GM23248 (cell line): Measurements from ENCODE around the gene ASB17. TPM values are rescaled to one million over a fixed set of nuclear protein-coding genes. Genes with fewer than 3 reads are reported as not detected.
A peak's percentile ranks its signal among the peaks of the same experiment; 100 is the strongest.

Source experiments
- DNase-seq: peaks from one replicate; pipeline ENCODE4 v3.0.0-alpha.2; 2015
- H2AFZ ChIP-seq: fragments of 200-600 bp; sonication (generic); 2 replicates; pipeline ENCODE4 v1.6.1; 2016; ENCODE audit warnings: antibody characterized with exemption
- H3F3A ChIP-seq: fragments of 200-600 bp; sonication (generic); 2 replicates; pipeline ENCODE4 v1.6.1; 2016; ENCODE audit warnings: mild to moderate bottlenecking, antibody characterized with exemption, mixed run types; ENCODE audit not compliant: insufficient read depth
- H3K27ac ChIP-seq: fragments of 200-600 bp; sonication (generic); 2 replicates; pipeline ENCODE4 v1.5.1; 2016; ENCODE audit warnings: mild to moderate bottlenecking
- H3K27me3 ChIP-seq: fragments of 200-600 bp; sonication (generic); replicated peaks from 2 replicates; pipeline ENCODE4 v1.6.1; 2016; ENCODE audit warnings: mild to moderate bottlenecking; ENCODE audit not compliant: insufficient read depth
- H3K36me3 ChIP-seq: fragments of 200-600 bp; sonication (generic); 2 replicates; pipeline ENCODE4 v1.6.1; 2016; ENCODE audit warnings: low read depth, mild to moderate bottlenecking
- H3K4me1 ChIP-seq: fragments of 200-600 bp; sonication (generic); 2 replicates; pipeline ENCODE4 v1.6.1; 2016; ENCODE audit warnings: mild to moderate bottlenecking; ENCODE audit not compliant: insufficient read depth
- H3K4me2 ChIP-seq: fragments of 200-600 bp; sonication (generic); one replicate; pipeline ENCODE4 v1.6.1; 2016; ENCODE audit warnings: mild to moderate bottlenecking; ENCODE audit not compliant: unreplicated experiment
- H3K4me3 ChIP-seq: fragments of 200-600 bp; sonication (generic); 2 replicates; pipeline ENCODE4 v1.5.1; 2016; ENCODE audit warnings: mild to moderate bottlenecking
- H3K79me2 ChIP-seq: fragments of 200-600 bp; sonication (generic); 2 replicates; pipeline ENCODE4 v1.6.1; 2016; ENCODE audit warnings: mild to moderate bottlenecking; ENCODE audit not compliant: insufficient read depth
- H3K9ac ChIP-seq: fragments of 200-600 bp; sonication (generic); 2 replicates; pipeline ENCODE4 v1.6.1; 2016; ENCODE audit warnings: mild to moderate bottlenecking
- H3K9me2 ChIP-seq: fragments of 200-600 bp; sonication (generic); 2 replicates; pipeline ENCODE4 v1.6.1; 2016; ENCODE audit warnings: mixed run types, mild to moderate bottlenecking, moderate library complexity; ENCODE audit not compliant: insufficient read depth
- H3K9me3 ChIP-seq: fragments of 200-600 bp; sonication (generic); one replicate; pipeline ENCODE4 v1.6.1; 2017; ENCODE audit warnings: low read depth
- H4K20me1 ChIP-seq: fragments of 200-600 bp; sonication (generic); 2 replicates; pipeline ENCODE4 v1.6.0; 2016; ENCODE audit not compliant: insufficient read depth
- EZH2 ChIP-seq: fragments of 200-600 bp; sonication (generic); IDR thresholded peaks from 2 replicates; pipeline ENCODE4 v1.6.1; 2018; ENCODE audit warnings: antibody characterized with exemption, mild to moderate bottlenecking; ENCODE audit not compliant: insufficient read depth, poor library complexity, severe bottlenecking
- EZH2phosphoT487 ChIP-seq: fragments of 200-600 bp; sonication (generic); IDR thresholded peaks from 2 replicates; pipeline ENCODE4 v1.6.1; 2018; ENCODE audit warnings: antibody characterized with exemption, moderate library complexity, mild to moderate bottlenecking, low read depth; ENCODE audit not compliant: insufficient read depth
- WGBS, 2 experiments: methylation state at CpG; one replicate each; pipeline ENCODE4 v1.1.6; 2015 to 2017; ENCODE audit warnings: low lambda C conversion rate in 2 of 2, low coverage in 1 of 2; ENCODE audit errors: missing lambda C conversion rate in 2 of 2; 5-methylcytosine and 5-hydroxymethylcytosine counted together
- in situ Hi-C: fragments of 300-500 bp; cut with MboI; formaldehyde crosslinking; loops from 2 replicates; pipeline ENCODE4 v1.15.0; 2020
- polyA plus RNA-seq: library from polyadenylated mRNA; unstranded; fragments of >200 nt; fragmentation: Nextera tagmentation; extraction: Ambion mirVana; gene quantifications from 2 replicates; pipeline ENCODE4 v1.2.1, GENCODE V29; 2016
- total RNA-seq: library from RNA; depleted of rRNA; stranded (reverse); fragments of >200 nt; shearing (Covaris generic); gene quantifications from 2 replicates; pipeline ENCODE4 v1.2.3, GENCODE V29; 2014

Gene ASB17
- total and polyA plus RNA-seq, 2 experiments from 2014 or later, result not detected

- Histone ChIP-seq H3K4me2 (no peak overlapping the region), H3F3A (no peaks in the 10 kb centered on the region), H3K9me3 (no peaks in the 10 kb centered on the region), H3K27ac (no peak overlapping the region), H3K4me1 (no peaks in the 10 kb centered on the region), H2AFZ (no peak overlapping the region), H3K9ac (no peak overlapping the region), H3K27me3 (no peaks in the 10 kb centered on the region), H3K9me2 (no peaks in the 10 kb centered on the region), H3K36me3 (no peaks in the 10 kb centered on the region), H4K20me1 (no peaks in the 10 kb centered on the region), H3K79me2 (no peaks in the 10 kb centered on the region), H3K4me3 (no peak overlapping the region)
- in situ Hi-C loops, result no loop called here
- no peak for DNase-seq
- WGBS, 2 experiments, result 43 to 60% methylated on average over 2 of the region's 2 CpGs
- TF ChIP-seq EZH2phosphoT487 (no peak), EZH2 (no peak)
Observed at GRCh38 chr1:75916834-75917233, 15.4 kb downstream of the ASB17 start.

GRCh38 chr1:75908717-75909152 lies 23.5 kb downstream of the ASB17 start:
- in situ Hi-C loops, result no loop called here
- no peaks in the 10 kb centered on the region for H3K36me3 ChIP-seq
- H3K4me2 ChIP-seq, result peak overlapping the region; percentile 43
- TF ChIP-seq EZH2phosphoT487, result no peak
- TF ChIP-seq EZH2, result no peak
- H3K79me2 ChIP-seq, result no peaks in the 10 kb centered on the region
- no peaks in the 10 kb centered on the region for H3K27me3 ChIP-seq
- no peaks in the 10 kb centered on the region for H3K9me2 ChIP-seq
- H3K9ac ChIP-seq, result no peak overlapping the region
- no peak overlapping the region for H3K27ac ChIP-seq
- 3 to 4% methylated on average over 2 of the region's 2 CpGs for WGBS, 2 experiments
- DNase-seq, result peak; percentile 62
- H3K9me3 ChIP-seq, result no peaks in the 10 kb centered on the region
- H2AFZ ChIP-seq, result peak overlapping the region; percentile 9; the same call in 1 of the 2 replicates
- no peak overlapping the region for H3K4me3 ChIP-seq
- no peaks in the 10 kb centered on the region for H3F3A ChIP-seq
- no peaks in the 10 kb centered on the region for H4K20me1 ChIP-seq
- no peaks in the 10 kb centered on the region for H3K4me1 ChIP-seq

- H3K79me2 ChIP-seq, result no peaks in the 10 kb centered on the region
- no peaks in the 10 kb centered on the region for H3F3A ChIP-seq
- no peaks in the 10 kb centered on the region for H4K20me1 ChIP-seq
- no peak overlapping the region for H3K27ac ChIP-seq
- no peaks in the 10 kb centered on the region for H3K36me3 ChIP-seq
- no peak for TF ChIP-seq EZH2
- no peak for TF ChIP-seq EZH2phosphoT487
- no peaks in the 10 kb centered on the region for H3K27me3 ChIP-seq
- H3K9me3 ChIP-seq, result no peaks in the 10 kb centered on the region
- no peaks in the 10 kb centered on the region for H3K4me1 ChIP-seq
- in situ Hi-C loops, result no loop called here
- no peak overlapping the region for H2AFZ ChIP-seq
- no peaks in the 10 kb centered on the region for H3K9me2 ChIP-seq
- no peak overlapping the region for H3K4me2 ChIP-seq
- H3K9ac ChIP-seq, result no peak overlapping the region
- H3K4me3 ChIP-seq, result no peak overlapping the region
- no peak for DNase-seq
- WGBS, 2 experiments, result 4 to 17% methylated on average over 1 of the region's 1 CpG
Observed at GRCh38 chr1:75901371-75901770, 30.8 kb downstream of the ASB17 start.

GRCh38 chr1:75884437-75884836 lies 47.8 kb downstream of the ASB17 start:
- no peaks in the 10 kb centered on the region for H3K4me1 ChIP-seq
- no peak overlapping the region for H3K9ac ChIP-seq
- in situ Hi-C loops, result no loop called here
- no peaks in the 10 kb centered on the region for H3F3A ChIP-seq
- H2AFZ ChIP-seq, result no peak overlapping the region
- H3K9me2 ChIP-seq, result no peaks in the 10 kb centered on the region
- H4K20me1 ChIP-seq, result no peaks in the 10 kb centered on the region
- TF ChIP-seq EZH2phosphoT487 (no peak), EZH2 (no peak)
- H3K36me3 ChIP-seq, result no peaks in the 10 kb centered on the region
- H3K79me2 ChIP-seq, result no peaks in the 10 kb centered on the region
- no peak overlapping the region for H3K4me3 ChIP-seq
- no peak for DNase-seq
- 4 to 5% methylated on average over 1 of the region's 1 CpG for WGBS, 2 experiments
- H3K4me2 ChIP-seq, result no peak overlapping the region
- no peak overlapping the region for H3K27ac ChIP-seq
- no peaks in the 10 kb centered on the region for H3K27me3 ChIP-seq
- no peaks in the 10 kb centered on the region for H3K9me3 ChIP-seq

- in situ Hi-C loops, result no loop called here
- no peak overlapping the region for H2AFZ ChIP-seq
- no peaks in the 10 kb centered on the region for H4K20me1 ChIP-seq
- no peak overlapping the region for H3K4me3 ChIP-seq
- 83 to 89% methylated on average over 1 of the region's 1 CpG for WGBS, 2 experiments
- H3K4me2 ChIP-seq, result no peak overlapping the region
- H3K27ac ChIP-seq, result no peak overlapping the region
- no peak overlapping the region for H3K9ac ChIP-seq
- H3F3A ChIP-seq, result no peaks in the 10 kb centered on the region
- H3K9me3 ChIP-seq, result no peaks in the 10 kb centered on the region
- H3K4me1 ChIP-seq, result no peaks in the 10 kb centered on the region
- H3K79me2 ChIP-seq, result no peaks in the 10 kb centered on the region
- no peak for TF ChIP-seq EZH2phosphoT487
- TF ChIP-seq EZH2, result no peak
- no peaks in the 10 kb centered on the region for H3K9me2 ChIP-seq
- H3K36me3 ChIP-seq, result no peaks in the 10 kb centered on the region
- no peak for DNase-seq
- no peaks in the 10 kb centered on the region for H3K27me3 ChIP-seq
Observed at GRCh38 chr1:75879985-75880384, 52.2 kb downstream of the ASB17 start.
